Measurements from ENCODE around the gene PTPRH. TPM values are rescaled to one million over a fixed set of nuclear protein-coding genes. Genes with fewer than 3 reads are reported as not detected.

PTPRH gene
- polyA plus RNA-seq, 1 donor (not counting 4 experiments of a cell fraction or from before 2014, with no cell fraction given) = 0.17 TPM

GRCh38 chr19:55178781-55179599, 30.3 kb downstream of the PTPRH start:
- no peaks in the 10 kb centered on the region for H3K9me1 ChIP-seq (ENCODE audit: control insufficient read depth, extremely low read depth, insufficient read depth, low read length)
- no peak overlapping the region for H3K27ac ChIP-seq (ENCODE audit: control insufficient read depth, insufficient read depth, low read length)
- TF ChIP-seq CTCF (optimal IDR thresholded peaks at IDR 0.05 in 1 of 3, IDR thresholded peaks at IDR 0.05 in 1 of 3, conservative IDR thresholded peaks at IDR 0.05 in 1 of 3; ENCODE audit: extremely low read depth in 1 of 3, insufficient read depth in 2 of 3, low read length in 3 of 3) (no peak), EZH2 (IDR thresholded peaks at IDR 0.05; ENCODE audit: low read length) (no peak)
- H3K4me2 ChIP-seq (ENCODE audit: control insufficient read depth, extremely low read depth, insufficient read depth, low read depth, low read length) = peak overlapping the region; percentile 65
- H3K9me3 ChIP-seq (ENCODE audit: control insufficient read depth, low read depth, low read length) = no peaks in the 10 kb centered on the region
- H3K4me3 ChIP-seq (ENCODE audit: control insufficient read depth in 2 of 3, extremely low read depth in 1 of 3, insufficient read depth in 2 of 3, low read depth in 1 of 3, low read length in 3 of 3) = peak overlapping the region; percentile 4 to 35 (median 14)
- dilution Hi-C loops (cut with MboI; ENCODE audit: extremely low pct_ligation_motif_present, low sequenced_read_pairs) = no loop called here
- FAIRE-seq (peak; percentile 5), DNase-seq (ENCODE audit: low read depth, low spot score) (no peak)
- H3K36me3 ChIP-seq (ENCODE audit: control insufficient read depth in 2 of 2, extremely low read depth in 1 of 2, insufficient read depth in 2 of 2, low read length in 2 of 2) = peaks cover 0 to 4% of the 10 kb centered on the region in 2 experiments
- H3K9ac ChIP-seq (ENCODE audit: control insufficient read depth, extremely low read depth, insufficient read depth, low read length) = no peak overlapping the region
- no peaks in the 10 kb centered on the region for H3K79me2 ChIP-seq (ENCODE audit: control insufficient read depth, insufficient read depth, low read length)
- H4K20me1 ChIP-seq (ENCODE audit: control insufficient read depth, extremely low read depth, insufficient read depth, low read length) = peaks cover 2% of the 10 kb centered on the region
- H2AFZ ChIP-seq (ENCODE audit: control insufficient read depth, low read length) = no peak overlapping the region
- H3K4me1 ChIP-seq (ENCODE audit: control insufficient read depth, extremely low read depth, insufficient read depth, low read length) = peaks cover 7% of the 10 kb centered on the region
- peaks cover 13% of the 10 kb centered on the region for H3K27me3 ChIP-seq (ENCODE audit: control insufficient read depth, extremely low read depth, insufficient read depth, low read length)

- Histone ChIP-seq H4K20me1 (ENCODE audit: control insufficient read depth, extremely low read depth, insufficient read depth, low read length) (peaks cover 2% of the 10 kb centered on the region), H3K4me2 (ENCODE audit: control insufficient read depth, extremely low read depth, insufficient read depth, low read depth, low read length) (no peak overlapping the region), H3K79me2 (ENCODE audit: control insufficient read depth, insufficient read depth, low read length) (no peaks in the 10 kb centered on the region), H3K27ac (ENCODE audit: control insufficient read depth, insufficient read depth, low read length) (no peak overlapping the region), H2AFZ (ENCODE audit: control insufficient read depth, low read length) (no peak overlapping the region), H3K27me3 (ENCODE audit: control insufficient read depth, extremely low read depth, insufficient read depth, low read length) (peaks cover 8% of the 10 kb centered on the region), H3K4me1 (ENCODE audit: control insufficient read depth, extremely low read depth, insufficient read depth, low read length) (peaks cover 7% of the 10 kb centered on the region), H3K9ac (ENCODE audit: control insufficient read depth, extremely low read depth, insufficient read depth, low read length) (no peak overlapping the region), H3K9me3 (ENCODE audit: control insufficient read depth, low read depth, low read length) (no peaks in the 10 kb centered on the region), H3K9me1 (ENCODE audit: control insufficient read depth, extremely low read depth, insufficient read depth, low read length) (no peaks in the 10 kb centered on the region), H3K4me3 (ENCODE audit: control insufficient read depth in 2 of 3, extremely low read depth in 1 of 3, insufficient read depth in 2 of 3, low read depth in 1 of 3, low read length in 3 of 3) (no peak overlapping the region), H3K36me3 (ENCODE audit: control insufficient read depth in 2 of 2, extremely low read depth in 1 of 2, insufficient read depth in 2 of 2, low read length in 2 of 2) (peaks cover 0 to 4% of the 10 kb centered on the region in 2 experiments)
- DNase-seq (ENCODE audit: low read depth, low spot score) (no peak), FAIRE-seq (no peak)
- TF ChIP-seq CTCF (optimal IDR thresholded peaks at IDR 0.05 in 1 of 3, IDR thresholded peaks at IDR 0.05 in 1 of 3, conservative IDR thresholded peaks at IDR 0.05 in 1 of 3; ENCODE audit: extremely low read depth in 1 of 3, insufficient read depth in 2 of 3, low read length in 3 of 3) (no peak), EZH2 (IDR thresholded peaks at IDR 0.05; ENCODE audit: low read length) (no peak)
- dilution Hi-C loops (cut with MboI; ENCODE audit: extremely low pct_ligation_motif_present, low sequenced_read_pairs) = no loop called here
These were observed 33.2 kb downstream of the PTPRH start for GRCh38 chr19:55176076-55176475.
